Liver (tissue), 9 donors: ENCODE data around the gene MXD3. TPM values are rescaled to one million over a fixed set of nuclear protein-coding genes. Genes with fewer than 3 reads are reported as not detected.
"Not testable (repeated sequence)": the region's sequence is repeated elsewhere in the genome, so short reads cannot be mapped to it uniquely, and the experiment has no call there.

Source experiments
- DNase-seq: peaks from one replicate; pipeline ENCODE4 v3.0.0-alpha.2; 2017; ENCODE audit warnings: low spot score
- H3K27ac ChIP-seq, 2 donors: one replicate each; pipeline ENCODE4 v1.7.0; 2013; ENCODE audit warnings: inconsistent platforms in 2 of 2, low read length in 2 of 2, control low read depth in 1 of 2, low read depth in 1 of 2, mild to moderate bottlenecking in 1 of 2
- H3K27me3 ChIP-seq, 4 donors: one replicate each; pipeline versions ENCODE4 v1.6.1 to v1.7.0; 2013; ENCODE audit warnings: low read length in 3 of 4, inconsistent platforms in 1 of 4, mild to moderate bottlenecking in 1 of 4, moderate library complexity in 1 of 4; ENCODE audit not compliant: control insufficient read depth in 4 of 4, insufficient read depth in 4 of 4
- H3K36me3 ChIP-seq, 4 donors: one replicate each; pipeline versions ENCODE4 v1.6.1 to v1.7.0; 2013; ENCODE audit warnings: low read length in 3 of 4, mild to moderate bottlenecking in 3 of 4, low read depth in 1 of 4, moderate library complexity in 1 of 4; ENCODE audit not compliant: control insufficient read depth in 4 of 4, insufficient read depth in 3 of 4
- H3K4me1 ChIP-seq, 4 donors: one replicate each; pipeline versions ENCODE4 v1.6.1 to v1.7.0; 2013; ENCODE audit warnings: low read length in 3 of 4, mild to moderate bottlenecking in 3 of 4, moderate library complexity in 1 of 4; ENCODE audit not compliant: control insufficient read depth in 4 of 4, insufficient read depth in 4 of 4
- H3K4me3 ChIP-seq, 3 donors: one replicate each; pipeline versions ENCODE4 v1.6.1 to v1.7.0; 2013; ENCODE audit warnings: low read length in 3 of 3, control low read depth in 1 of 3, low read depth in 1 of 3, mild to moderate bottlenecking in 1 of 3
- H3K9ac ChIP-seq, 2 donors: one replicate each; pipeline ENCODE4 v1.7.0; 2013; ENCODE audit warnings: low read length in 2 of 2, mild to moderate bottlenecking in 2 of 2, moderate library complexity in 2 of 2, control low read depth in 1 of 2, low read depth in 1 of 2
- H3K9me3 ChIP-seq, 4 donors: one replicate each; pipeline versions ENCODE4 v1.6.1 to v1.7.0; 2013; ENCODE audit warnings: low read length in 3 of 4; ENCODE audit not compliant: control insufficient read depth in 4 of 4
- EGR1 ChIP-seq, 2 donors: IDR thresholded peaks; 2 replicates each; pipeline ENCODE4 v1.6.1; 2016 to 2018; ENCODE audit warnings: antibody characterized with exemption in 2 of 2, low read depth in 2 of 2
- GABPA ChIP-seq, 2 donors: IDR thresholded peaks in 1 of 2; conservative IDR thresholded peaks in 1 of 2; 2 replicates each; pipeline ENCODE4 v1.6.1; 2016; ENCODE audit warnings: antibody characterized with exemption in 2 of 2, mild to moderate bottlenecking in 1 of 2, moderate library complexity in 1 of 2
- HNF4A ChIP-seq, 2 donors: conservative IDR thresholded peaks; 2 replicates each; pipeline ENCODE4 v1.6.1; 2016; ENCODE audit warnings: antibody characterized with exemption in 2 of 2, mild to moderate bottlenecking in 2 of 2
- HNF4G ChIP-seq: IDR thresholded peaks from 2 replicates; pipeline ENCODE4 v1.6.1; 2016; ENCODE audit warnings: antibody characterized with exemption
- MAX ChIP-seq: IDR thresholded peaks from 2 replicates; pipeline ENCODE4 v1.6.1; 2016; ENCODE audit warnings: antibody characterized with exemption
- NR2F2 ChIP-seq: IDR thresholded peaks from 2 replicates; pipeline ENCODE4 v1.6.1; 2016; ENCODE audit warnings: antibody characterized with exemption
- RXRA ChIP-seq, 2 donors: IDR thresholded peaks; 2 replicates each; pipeline ENCODE4 v1.6.1; 2017 to 2018; ENCODE audit warnings: antibody characterized with exemption in 2 of 2, mild to moderate bottlenecking in 1 of 2
- SP1 ChIP-seq: IDR thresholded peaks from 2 replicates; pipeline ENCODE4 v1.6.1; 2018; ENCODE audit warnings: antibody characterized with exemption, mild to moderate bottlenecking
- YY1 ChIP-seq: IDR thresholded peaks from 2 replicates; pipeline ENCODE4 v1.6.1; 2016; ENCODE audit warnings: antibody characterized with exemption, mild to moderate bottlenecking
- WGBS: extraction: QIAGEN DNeasy Blood & Tissue Kit; methylation state at CpG from one replicate; pipeline ENCODE4 v1.1.7; 2013; 5-methylcytosine and 5-hydroxymethylcytosine counted together
- polyA plus RNA-seq, 2 donors: library from polyadenylated mRNA; stranded (reverse) in 1 of 2; unstranded in 1 of 2; fragments of 200-250 nt in 1 of 2; fragments of >200 nt in 1 of 2; fragmentation: Nextera tagmentation in 1 of 2; extraction: Ambion mirVana in 1 of 2; gene quantifications; one replicate each; pipeline versions ENCODE4 v1.2.1 to v1.2.3, GENCODE V29; 2013 to 2015
- total RNA-seq, 2 donors: library from RNA; depleted of rRNA; stranded (reverse); fragments of >200 nt; gene quantifications; one replicate each; pipeline ENCODE4 v1.2.3, GENCODE V29; 2014
- donor health status: healthy.
- donor health status: healthy.
- donor health status: healthy.
- donor health status: healthy.
- donor health status: healthy.

MXD3 gene
- total and polyA plus RNA-seq, 4 donors, result 1.9 to 36.8 (median 7.0) TPM

DNA sequence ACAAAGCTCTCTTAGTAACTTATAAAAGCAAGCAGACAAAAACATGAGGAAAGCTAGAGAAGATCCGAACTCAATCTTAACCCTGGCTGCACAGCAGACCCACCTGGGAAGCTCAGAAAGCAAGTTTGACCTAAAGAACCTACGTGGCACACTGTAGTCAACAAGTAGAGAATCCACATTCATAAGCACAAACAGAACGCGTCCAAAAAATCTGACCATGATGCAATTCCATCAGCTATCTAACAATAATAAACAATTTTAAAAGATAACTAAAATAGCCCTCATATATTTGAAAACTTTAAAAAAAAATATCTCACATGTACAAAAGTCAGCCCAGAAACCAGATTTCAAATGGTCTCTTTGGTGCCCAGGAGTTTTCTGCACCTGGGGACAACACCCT lies 35.1 kb upstream of the MXD3 start:
- Histone ChIP-seq H3K9me3 (no peaks in the 10 kb centered on the region), H3K9ac (no peak overlapping the region), H3K4me1 (peaks cover 8 to 52% (median 37%) of the 10 kb centered on the region in 4 donors), H3K27me3 (no peaks in the 10 kb centered on the region), H3K36me3 (peaks cover 2 to 11% (median 6%) of the 10 kb centered on the region in 4 donors), H3K4me3 (no peak overlapping the region), H3K27ac (no peak overlapping the region)
- 45% methylated on average over 4 of the region's 4 CpGs for WGBS
- DNase-seq, result no peak
- TF ChIP-seq MAX, result no peak
- no peak for TF ChIP-seq RXRA (IDR thresholded peaks at IDR 0.05)
- TF ChIP-seq EGR1 (IDR thresholded peaks at IDR 0.05; ENCODE audit: low read depth in 2 of 2), result no peak
- TF ChIP-seq HNF4A (conservative IDR thresholded peaks at IDR 0.05), result no peak
- TF ChIP-seq YY1, result no peak
- no peak for TF ChIP-seq HNF4G

DNA sequence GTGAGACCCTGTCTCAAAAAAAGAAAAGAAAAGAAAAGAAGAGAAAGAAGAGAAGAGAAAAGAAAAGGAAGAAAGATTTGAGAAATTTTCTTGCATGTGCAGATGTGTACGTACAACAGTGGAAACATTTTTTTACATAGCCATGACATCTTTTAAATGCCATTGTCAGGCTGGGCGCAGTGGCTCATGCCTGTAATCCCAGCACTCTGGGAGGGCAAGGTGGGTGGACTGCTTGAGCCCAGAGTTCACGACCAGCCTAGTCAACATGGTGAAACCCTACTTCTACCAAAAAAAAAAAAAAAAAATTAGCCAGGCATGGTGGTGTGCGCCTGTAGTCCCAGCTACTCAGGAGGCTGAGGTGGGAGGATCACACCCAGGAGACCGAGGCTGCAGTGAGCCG lies 33.2 kb upstream of the MXD3 start:
- WGBS, result 96% methylated on average over 6 of the region's 6 CpGs
- H3K27ac ChIP-seq, result no peak overlapping the region
- H3K9me3 ChIP-seq, result no peaks in the 10 kb centered on the region
- no peaks in the 10 kb centered on the region for H3K27me3 ChIP-seq
- peaks cover 5 to 38% (median 25%) of the 10 kb centered on the region in 4 donors for H3K4me1 ChIP-seq
- no peak overlapping the region for H3K9ac ChIP-seq
- DNase-seq, result no peak
- H3K4me3 ChIP-seq, result no peak overlapping the region
- H3K36me3 ChIP-seq, result peaks cover 4 to 16% (median 9%) of the 10 kb centered on the region in 4 donors
- TF ChIP-seq GABPA (IDR thresholded peaks at IDR 0.05 in 1 of 2, conservative IDR thresholded peaks at IDR 0.05 in 1 of 2) (no peak), MAX (no peak), YY1 (no peak), SP1 (no peak), EGR1 (IDR thresholded peaks at IDR 0.05; ENCODE audit: low read depth in 2 of 2) (no peak)

GRCh38 chr5:177343777-177344176 lies 32.1 kb upstream of the MXD3 start:
- TF ChIP-seq EGR1 (IDR thresholded peaks at IDR 0.05; ENCODE audit: low read depth in 2 of 2) (no peak), NR2F2 (no peak)
- 95% methylated on average over 6 of the region's 6 CpGs for WGBS
- no peak for DNase-seq
- Histone ChIP-seq H3K36me3 (peaks cover 5 to 16% (median 9%) of the 10 kb centered on the region in 4 donors), H3K4me1 (peaks cover 3 to 27% (median 16%) of the 10 kb centered on the region in 4 donors), H3K4me3 (no peak overlapping the region), H3K27ac (no peak overlapping the region), H3K9ac (no peak overlapping the region), H3K27me3 (no peaks in the 10 kb centered on the region), H3K9me3 (no peaks in the 10 kb centered on the region)

- Histone ChIP-seq H3K4me1 (peaks cover 0 to 21% (median 16%) of the 10 kb centered on the region in 4 donors), H3K36me3 (peaks cover 11 to 16% (median 12%) of the 10 kb centered on the region in 4 donors)
- not testable (repeated sequence) for H3K9me3 ChIP-seq, H3K4me3 ChIP-seq, H3K27ac ChIP-seq, H3K27me3 ChIP-seq, DNase-seq, H3K9ac ChIP-seq
- WGBS, result 96% methylated on average over 14 of the region's 14 CpGs
Observed at GRCh38 chr5:177343000-177343399, 31.3 kb upstream of the MXD3 start.
